B cell (primary cell): ENCODE results near the gene SBK1. TPM values are rescaled to one million over a fixed set of nuclear protein-coding genes. Genes with fewer than 3 reads are reported as not detected.

Experiments
- ATAC-seq: fragments of 200-7000 bp; cut with Tn5 transposase; one replicate; pipeline ENCODE4 v1.10.0; 2021; ENCODE audit warnings: low read depth, mild to moderate bottlenecking, moderate number of reproducible peaks, moderate library complexity
- CTCF ChIA-PET: fragments of 350-600 bp; sonication (Branson Sonifier 250); formaldehyde crosslinking; loops from one replicate; lab custom pipeline; 2021; ENCODE audit warnings: antibody characterized with exemption, inconsistent platforms; lab: Charles Lee
- POLR2A ChIA-PET: fragments of 350-600 bp; sonication (Branson Sonifier 250); formaldehyde crosslinking; loops from one replicate; lab custom pipeline; 2021; ENCODE audit warnings: antibody characterized with exemption; lab: Charles Lee
- DNase-seq: peaks from one replicate; pipeline ENCODE4 v3.0.0; 2013
- H2AFZ ChIP-seq: 2 replicates; pipeline ENCODE4 v1.6.1; 2012; ENCODE audit warnings: mild to moderate bottlenecking, low read depth, low read length; ENCODE audit not compliant: insufficient read depth, poor library complexity, severe bottlenecking
- H3K27ac ChIP-seq, 2 donors: 1 replicate in 1 of 2; 2 replicates in 1 of 2; pipeline ENCODE4 v1.5.1; 2012 to 2013; ENCODE audit warnings: low read length in 2 of 2, mild to moderate bottlenecking in 2 of 2, moderate library complexity in 1 of 2
- H3K27me3 ChIP-seq, 4 experiments: fragments of 200-600 bp in 1 of 4; sonication (generic) in 1 of 4; replicated peaks in 1 of 4; 1 replicate in 2 of 4; 2 replicates in 2 of 4; pipeline versions ENCODE4 v1.6.1 to v1.7.0; 2013 to 2016; ENCODE audit warnings: low read length in 3 of 4, mild to moderate bottlenecking in 2 of 4, mixed read lengths in 1 of 4, moderate library complexity in 1 of 4; ENCODE audit not compliant: insufficient read depth in 4 of 4, control insufficient read depth in 3 of 4; ENCODE audit errors: control extremely low read depth in 1 of 4
- H3K36me3 ChIP-seq, 2 experiments: replicated peaks in 1 of 2; 1 replicate in 1 of 2; 2 replicates in 1 of 2; pipeline versions ENCODE4 v1.6.1 to v1.7.1; 2013; ENCODE audit warnings: low read length in 1 of 2; ENCODE audit not compliant: insufficient read depth in 2 of 2, control insufficient read depth in 1 of 2; ENCODE audit errors: control extremely low read depth in 1 of 2, extremely low read depth in 1 of 2
- H3K4me1 ChIP-seq, 2 donors: fragments of 200-600 bp in 1 of 2; sonication (generic) in 1 of 2; 1 replicate in 1 of 2; 2 replicates in 1 of 2; pipeline versions ENCODE4 v1.5.1 to v1.6.1; 2013 to 2017; ENCODE audit warnings: low read length in 2 of 2; ENCODE audit not compliant: control insufficient read depth in 2 of 2, insufficient read depth in 2 of 2
- H3K4me2 ChIP-seq: replicated peaks from 2 replicates; pipeline ENCODE3; 2012; ENCODE audit warnings: mild to moderate bottlenecking, low read depth, low read length; ENCODE audit not compliant: poor library complexity, severe bottlenecking
- H3K4me3 ChIP-seq, 5 experiments: fragments of 200-600 bp in 1 of 5; sonication (generic) in 1 of 5; 1 replicate in 3 of 5; 2 replicates in 2 of 5; pipeline versions ENCODE4 v1.5.1 to v1.7.0; 2011 to 2016; ENCODE audit warnings: low read length in 4 of 5, mild to moderate bottlenecking in 4 of 5, low read depth in 2 of 5, control low read depth in 1 of 5, moderate library complexity in 1 of 5; ENCODE audit not compliant: insufficient read depth in 1 of 5; ENCODE audit errors: control extremely low read depth in 1 of 5, extremely low read depth in 1 of 5
- H3K79me2 ChIP-seq: fragments of 200-600 bp; sonication (generic); one replicate; pipeline ENCODE4 v1.6.0; 2016; ENCODE audit warnings: low read length; ENCODE audit not compliant: control insufficient read depth, insufficient read depth
- H3K9ac ChIP-seq: fragments of 200-600 bp; sonication (generic); 2 replicates; pipeline ENCODE4 v1.6.1; 2017; ENCODE audit warnings: mild to moderate bottlenecking, low read length, moderate library complexity
- H3K9me3 ChIP-seq, 3 donors: one replicate each; pipeline versions ENCODE4 v1.6.1 to v1.7.1; 2013; ENCODE audit warnings: low read length in 2 of 3; ENCODE audit not compliant: control insufficient read depth in 2 of 3, insufficient read depth in 1 of 3; ENCODE audit errors: control extremely low read depth in 1 of 3
- H4K20me1 ChIP-seq: 2 replicates; pipeline ENCODE4 v1.6.0; 2012; ENCODE audit warnings: mild to moderate bottlenecking, low read length; ENCODE audit not compliant: insufficient read depth, control insufficient read depth, poor library complexity, severe bottlenecking
- H3K27ac Mint-ChIP-seq: one replicate; pipeline ENCODE4 v1.8.0; 2021; ENCODE audit warnings: mixed read lengths
- H3K27me3 Mint-ChIP-seq: one replicate; pipeline ENCODE4 v1.8.0; 2021; ENCODE audit warnings: mixed read lengths
- H3K4me1 Mint-ChIP-seq: one replicate; pipeline ENCODE4 v1.8.0; 2021; ENCODE audit warnings: mixed read lengths
- H3K4me3 Mint-ChIP-seq: one replicate; pipeline ENCODE4 v1.8.0; 2021; ENCODE audit warnings: mixed read lengths
- H3K9me3 Mint-ChIP-seq: one replicate; pipeline ENCODE4 v1.8.0; 2022; ENCODE audit warnings: mixed read lengths; ENCODE audit not compliant: insufficient read depth
- EZH2 ChIP-seq: IDR thresholded peaks from 2 replicates; pipeline ENCODE4 v1.6.1; 2012; ENCODE audit warnings: borderline replicate concordance, low read depth, mild to moderate bottlenecking, moderate library complexity, low read length; ENCODE audit not compliant: insufficient read depth, poor library complexity, severe bottlenecking
- WGBS: methylation state at CpG from one replicate; pipeline ENCODE4 v1.1.5; 2013; ENCODE audit warnings: missing lambda C conversion rate; ENCODE audit not compliant: insufficient coverage; 5-methylcytosine and 5-hydroxymethylcytosine counted together
- intact Hi-C: fragments of 100-400 bp; cut with micrococcal nuclease; formaldehyde crosslinking; loops from one replicate; pipeline ENCODE4 v1.10.0; 2022
- polyA plus RNA-seq: library from polyadenylated mRNA; depleted of rRNA; stranded (reverse); fragments of >200 nt; gene quantifications from 2 replicates; pipeline ENCODE4 v1.2.3, GENCODE V29; 2012
- total RNA-seq, 2 donors: library from RNA; stranded (reverse); fragments of 120-200 nt in 1 of 2; gene quantifications; 1 replicate in 1 of 2; 2 replicates in 1 of 2; pipeline versions ENCODE4 v1.2.3 to v1.2.4, GENCODE V29; 2013 to 2022
- TF ChIP-seq, protein P1 (sequence below): fragments of 200-600 bp; IDR thresholded peaks from one replicate; pipeline ENCODE4 v1.8.0; 2022; ENCODE audit warnings: antibody characterized with exemption, mild to moderate bottlenecking

SBK1 gene
- total and polyA plus RNA-seq, 2 donors (not counting 1 experiment from before 2014, with no cell fraction given) = 0.22 to 1.3 TPM

DNA sequence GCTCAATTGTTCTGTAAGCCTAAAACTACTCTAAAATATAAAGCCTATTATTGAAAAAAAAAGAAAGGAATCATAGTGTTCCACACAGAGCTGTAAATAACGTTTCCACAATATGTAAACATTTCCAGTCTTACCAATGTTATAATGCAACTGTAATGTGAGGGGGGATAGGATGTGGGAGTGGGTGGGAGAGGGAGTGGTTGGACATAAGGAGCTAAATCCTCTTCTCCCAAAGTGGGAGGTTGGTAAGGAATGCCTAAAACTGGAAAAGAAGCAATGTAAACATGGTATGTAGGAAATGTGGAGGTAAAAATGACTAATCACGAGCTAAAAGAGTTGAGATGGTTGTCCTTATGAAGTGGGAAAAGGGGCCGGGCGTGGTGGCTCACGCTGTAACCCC lies 17.6 kb upstream of the SBK1 start:
- Histone ChIP-seq H3K36me3 (no peaks in the 10 kb centered on the region), H3K4me1 (peaks cover 3 to 9% of the 10 kb centered on the region in 2 donors), H2AFZ (no peak overlapping the region), H3K9ac (no peak overlapping the region), H3K4me3 (no peak overlapping the region), H3K27ac (no peak overlapping the region), H3K27me3 (peaks cover 0 to 19% (median 4%) of the 10 kb centered on the region in 4 experiments), H3K79me2 (no peaks in the 10 kb centered on the region), H4K20me1 (no peaks in the 10 kb centered on the region), H3K4me2 (no peak overlapping the region), H3K9me3 (peaks cover 0 to 9% (median 0%) of the 10 kb centered on the region in 3 donors)
- intact Hi-C loops = no loop called here
- DNase-seq (no peak), ATAC-seq (no peak)
- Mint-ChIP-seq H3K4me1 (peaks cover 10% of the 10 kb centered on the region), H3K4me3 (no peak overlapping the region), H3K27ac (no peak overlapping the region), H3K27me3 (peaks cover 43% of the 10 kb centered on the region), H3K9me3 (no peaks in the 10 kb centered on the region)
- CTCF ChIA-PET = interaction anchor here (1.0 to 1.6 kb wide), 3 partner anchors 42 to 52 kb away, joined by 3 to 6 read pairs (median 4); no protein-coding TSS in a partner anchor
- WGBS = 83% methylated on average over 3 of the region's 5 CpGs
- TF ChIP-seq, protein P1, sequence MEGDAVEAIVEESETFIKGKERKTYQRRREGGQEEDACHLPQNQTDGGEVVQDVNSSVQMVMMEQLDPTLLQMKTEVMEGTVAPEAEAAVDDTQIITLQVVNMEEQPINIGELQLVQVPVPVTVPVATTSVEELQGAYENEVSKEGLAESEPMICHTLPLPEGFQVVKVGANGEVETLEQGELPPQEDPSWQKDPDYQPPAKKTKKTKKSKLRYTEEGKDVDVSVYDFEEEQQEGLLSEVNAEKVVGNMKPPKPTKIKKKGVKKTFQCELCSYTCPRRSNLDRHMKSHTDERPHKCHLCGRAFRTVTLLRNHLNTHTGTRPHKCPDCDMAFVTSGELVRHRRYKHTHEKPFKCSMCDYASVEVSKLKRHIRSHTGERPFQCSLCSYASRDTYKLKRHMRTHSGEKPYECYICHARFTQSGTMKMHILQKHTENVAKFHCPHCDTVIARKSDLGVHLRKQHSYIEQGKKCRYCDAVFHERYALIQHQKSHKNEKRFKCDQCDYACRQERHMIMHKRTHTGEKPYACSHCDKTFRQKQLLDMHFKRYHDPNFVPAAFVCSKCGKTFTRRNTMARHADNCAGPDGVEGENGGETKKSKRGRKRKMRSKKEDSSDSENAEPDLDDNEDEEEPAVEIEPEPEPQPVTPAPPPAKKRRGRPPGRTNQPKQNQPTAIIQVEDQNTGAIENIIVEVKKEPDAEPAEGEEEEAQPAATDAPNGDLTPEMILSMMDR = no peak
- TF ChIP-seq EZH2 = no peak
- POLR2A ChIA-PET = no interaction called here

DNA sequence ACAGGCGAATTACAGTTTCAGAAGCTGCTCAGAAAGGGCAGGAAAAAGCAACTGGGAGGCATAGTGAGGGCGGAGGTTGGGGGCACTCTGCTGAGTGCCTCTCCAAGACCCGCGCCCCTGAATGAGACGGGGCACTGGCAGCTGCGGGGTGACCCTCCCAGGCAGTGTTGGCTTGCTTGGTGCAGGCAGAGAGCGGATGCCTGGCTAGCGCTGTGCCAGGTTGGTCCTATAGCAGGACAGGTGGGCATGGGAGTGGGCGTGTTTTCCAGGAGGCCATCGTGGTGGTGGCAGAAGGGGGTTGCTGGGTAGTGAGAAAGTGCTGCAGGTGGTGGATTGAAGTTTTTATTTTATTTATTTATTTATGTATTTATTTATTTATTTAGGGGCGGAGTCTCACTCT lies 16.0 kb upstream of the SBK1 start:
- TF ChIP-seq, protein P1 = no peak
- TF ChIP-seq EZH2 = no peak
- ChIA-PET CTCF (interaction anchor here (1.4 to 9.6 kb wide), 2 partner anchors 41 to 42 kb away, joined by 6 to 118 read pairs; no protein-coding TSS in a partner anchor), POLR2A (no interaction called here)
- H3K9ac ChIP-seq = no peak overlapping the region
- H3K4me1 Mint-ChIP-seq = peaks cover 10% of the 10 kb centered on the region
- H3K27me3 ChIP-seq = peaks cover 0 to 19% (median 4%) of the 10 kb centered on the region in 4 experiments
- H3K4me1 ChIP-seq = peaks cover 3 to 9% of the 10 kb centered on the region in 2 donors
- no peak overlapping the region for H2AFZ ChIP-seq
- H3K9me3 ChIP-seq = peaks cover 0 to 2% (median 0%) of the 10 kb centered on the region in 3 donors
- 81% methylated on average over 8 of the region's 11 CpGs for WGBS
- H3K79me2 ChIP-seq = no peaks in the 10 kb centered on the region
- peaks cover 42% of the 10 kb centered on the region for H3K27me3 Mint-ChIP-seq
- no peak for DNase-seq
- no peak overlapping the region for H3K4me2 ChIP-seq
- no peak overlapping the region for H3K27ac Mint-ChIP-seq
- intact Hi-C loops = loop anchor here (2.0 kb wide), 1 partner anchor 16 kb away; the partner anchor contains the start of gene SBK1
- H3K36me3 ChIP-seq = no peaks in the 10 kb centered on the region
- no peak for ATAC-seq
- no peaks in the 10 kb centered on the region for H3K9me3 Mint-ChIP-seq
- H3K4me3 ChIP-seq = no peak overlapping the region
- no peaks in the 10 kb centered on the region for H4K20me1 ChIP-seq
- no peak overlapping the region for H3K4me3 Mint-ChIP-seq
- H3K27ac ChIP-seq = no peak overlapping the region
